HepG2 (cell line): Measurements from ENCODE around the gene TRPT1. TPM values are rescaled to one million over a fixed set of nuclear protein-coding genes. Genes with fewer than 3 reads are reported as not detected.

Experiments
- AGO1 ChIP-seq: fragments of 200-400 bp; formaldehyde crosslinking; IDR thresholded peaks from 2 replicates; pipeline ENCODE4 v1.6.1; 2017; ENCODE audit warnings: mild to moderate bottlenecking, low read depth, low read length, moderate library complexity; ENCODE audit not compliant: poor library complexity, severe bottlenecking
- FOXC1 ChIP-seq: sonication (generic); formaldehyde crosslinking; IDR thresholded peaks from 2 replicates; pipeline ENCODE4 v1.8.0; 2022; ENCODE audit warnings: mild to moderate bottlenecking, missing genetic modification reagents, borderline replicate concordance
- PHF20 ChIP-seq: sonication (generic); formaldehyde crosslinking; IDR thresholded peaks from 2 replicates; pipeline ENCODE4 v1.5.0; 2020; ENCODE audit warnings: mild to moderate bottlenecking, missing genetic modification reagents
- RELA ChIP-seq: sonication (generic); formaldehyde crosslinking; IDR thresholded peaks from 2 replicates; pipeline ENCODE4 v1.4.0; 2020; ENCODE audit warnings: missing genetic modification reagents
- ZFP36 ChIP-seq: fragments of 150-350 bp; IDR thresholded peaks from 2 replicates; pipeline ENCODE4 v1.6.1; 2018; ENCODE audit warnings: borderline replicate concordance, low read length, low read depth; ENCODE audit not compliant: partially characterized antibody
- ZFP62 ChIP-seq: sonication (generic); formaldehyde crosslinking; IDR thresholded peaks from 2 replicates; pipeline ENCODE4 v1.4.0; 2020; ENCODE audit warnings: missing genetic modification reagents
- ZFP90 ChIP-seq: sonication (generic); formaldehyde crosslinking; IDR thresholded peaks from 2 replicates; pipeline ENCODE4 v1.8.0; 2022; ENCODE audit warnings: missing genetic modification reagents, mild to moderate bottlenecking, inconsistent platforms, borderline replicate concordance
- ZNF431 ChIP-seq: sonication (generic); formaldehyde crosslinking; IDR thresholded peaks from 2 replicates; pipeline ENCODE4 v1.9.0; 2022; ENCODE audit warnings: missing genetic modification reagents, low read depth, mild to moderate bottlenecking, borderline replicate concordance
- ZNF556 ChIP-seq: sonication (generic); formaldehyde crosslinking; IDR thresholded peaks from 2 replicates; pipeline ENCODE4 v1.4.0; 2020; ENCODE audit warnings: mild to moderate bottlenecking, missing genetic modification reagents, borderline replicate concordance
- ZNF7 ChIP-seq: IDR thresholded peaks from 2 replicates; pipeline ENCODE4 v1.6.1; 2016; ENCODE audit warnings: missing biosample characterization, missing genetic modification reagents
- ZNF747 ChIP-seq: sonication (generic); formaldehyde crosslinking; IDR thresholded peaks from 2 replicates; pipeline ENCODE4 v1.8.1; 2023; ENCODE audit warnings: missing genetic modification reagents, mild to moderate bottlenecking, borderline replicate concordance
- polyA plus RNA-seq, 8 experiments: library from polyadenylated mRNA; depleted of rRNA in 3 of 8; stranded (reverse) in 7 of 8; unstranded in 1 of 8; fragments of >200 nt; fragmentation: Illumina TruSeq in 4 of 8; extraction: Trizol in 4 of 8; gene quantifications; 2 replicates each; pipeline versions ENCODE4 v1.2.1 to v1.2.3, GENCODE V29; 2011 to 2016; ENCODE audit warnings: low read depth in 4 of 8, missing spikeins in 1 of 8, mixed read lengths in 1 of 8; ENCODE audit not compliant: insufficient read depth in 1 of 8
- total RNA-seq, 5 experiments: library from RNA; depleted of rRNA; stranded (reverse); fragments of >200 nt; fragmentation: Illumina TruSeq; extraction: Trizol; gene quantifications; 2 replicates each; pipeline ENCODE4 v1.2.3, GENCODE V29; 2016; ENCODE audit warnings: low read depth in 1 of 5
- TF ChIP-seq, protein P1 (sequence below), 2 experiments: sonication (generic) in 1 of 2; formaldehyde crosslinking in 1 of 2; IDR thresholded peaks; 2 replicates each; pipeline versions ENCODE4 v1.4.0 to v1.6.1; 2016 to 2020; ENCODE audit warnings: borderline replicate concordance in 1 of 2, low read depth in 1 of 2, mild to moderate bottlenecking in 1 of 2, missing genetic modification reagents in 1 of 2
- TF ChIP-seq, protein P2 (sequence below), 2 experiments: IDR thresholded peaks; 2 replicates each; pipeline ENCODE4 v1.6.1; 2011 to 2012; ENCODE audit warnings: low read length in 2 of 2, borderline replicate concordance in 1 of 2, low read depth in 1 of 2, mild to moderate bottlenecking in 1 of 2, moderate library complexity in 1 of 2
- TF ChIP-seq, protein P3 (sequence below): sonication (generic); formaldehyde crosslinking; IDR thresholded peaks from 2 replicates; pipeline ENCODE4 v1.4.0; 2020; ENCODE audit warnings: missing genetic modification reagents
- TF ChIP-seq, protein P4 (sequence below): sonication (generic); formaldehyde crosslinking; IDR thresholded peaks from 2 replicates; pipeline ENCODE4 v1.8.0; 2022; ENCODE audit warnings: mild to moderate bottlenecking, missing genetic modification reagents, moderate library complexity
- TF ChIP-seq, protein P5 (sequence below): sonication (generic); formaldehyde crosslinking; IDR thresholded peaks from 2 replicates; pipeline ENCODE4 v1.5.0; 2020; ENCODE audit warnings: missing genetic modification reagents

TRPT1 gene
- total and polyA plus RNA-seq, 2 of the 13 experiments (the other 11 are each of a cell fraction or from before 2014, with no cell fraction given): 24.8 to 40.7 TPM

DNA sequence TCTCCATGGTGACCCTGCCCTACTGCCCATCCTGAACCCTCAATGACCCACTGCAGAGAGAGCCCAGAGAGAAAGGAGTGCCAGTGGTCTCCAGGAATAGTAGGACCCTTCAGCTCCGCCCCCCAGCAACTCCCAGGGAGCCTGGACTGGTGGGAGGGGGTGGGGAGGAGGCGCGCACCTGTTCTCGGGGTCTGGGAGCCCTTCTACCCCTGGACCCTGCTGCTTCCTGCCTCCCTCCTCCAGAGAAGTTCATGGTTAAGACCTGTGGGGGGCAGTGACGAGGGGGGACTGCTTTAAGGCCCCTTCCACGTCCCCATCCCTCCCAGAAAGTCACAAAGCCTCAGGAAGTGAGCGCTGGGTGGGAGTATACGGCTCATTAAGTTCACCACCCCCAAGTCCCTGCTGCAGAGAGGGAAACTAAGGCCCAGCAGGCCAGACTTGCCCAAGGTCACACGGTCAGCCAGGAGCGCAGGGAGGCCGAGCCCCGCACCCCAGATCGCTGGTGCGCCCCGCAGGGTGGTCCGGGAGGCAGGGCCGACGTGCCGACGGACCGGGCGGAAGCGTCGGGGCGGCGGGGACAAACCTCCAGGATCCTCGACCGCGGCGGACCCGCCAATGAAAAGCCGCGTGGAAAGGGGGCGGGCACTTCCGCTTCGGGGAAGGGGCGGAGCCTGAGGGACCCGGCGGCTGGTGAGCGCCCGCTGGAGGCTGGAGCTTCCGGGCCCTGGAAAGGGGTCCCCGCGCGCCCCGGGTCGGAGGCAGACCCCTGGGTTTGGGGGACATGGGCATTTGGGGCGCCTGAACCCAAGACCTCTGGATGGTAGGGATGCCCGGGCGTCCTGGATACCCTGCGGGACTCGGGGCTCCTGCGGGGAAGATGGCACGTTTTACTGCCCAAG lies at the start of gene TRPT1, which contains the start of gene NUDT22 (continued):
- TF ChIP-seq ZFP36 (no peak), ZNF556 (CRISPR knock-in tag) (no peak), ZNF7 (CRISPR knock-in tag) (no peak), AGO1 (no peak), ZFP90 (CRISPR knock-in tag) (peak; percentile 77; the same call in 1 of the 2 replicates), RELA (CRISPR knock-in tag) (0 out of 2 replicates have a peak, but pooled peaks have one; percentile 46), ZNF431 (no peak), FOXC1 (no peak), ZFP62 (CRISPR knock-in tag) (no peak), PHF20 (CRISPR knock-in tag) (peak; percentile 75), ZNF747 (CRISPR knock-in tag) (peak; percentile 29; the same call in 1 of the 2 replicates)
- TF ChIP-seq, protein P1, sequence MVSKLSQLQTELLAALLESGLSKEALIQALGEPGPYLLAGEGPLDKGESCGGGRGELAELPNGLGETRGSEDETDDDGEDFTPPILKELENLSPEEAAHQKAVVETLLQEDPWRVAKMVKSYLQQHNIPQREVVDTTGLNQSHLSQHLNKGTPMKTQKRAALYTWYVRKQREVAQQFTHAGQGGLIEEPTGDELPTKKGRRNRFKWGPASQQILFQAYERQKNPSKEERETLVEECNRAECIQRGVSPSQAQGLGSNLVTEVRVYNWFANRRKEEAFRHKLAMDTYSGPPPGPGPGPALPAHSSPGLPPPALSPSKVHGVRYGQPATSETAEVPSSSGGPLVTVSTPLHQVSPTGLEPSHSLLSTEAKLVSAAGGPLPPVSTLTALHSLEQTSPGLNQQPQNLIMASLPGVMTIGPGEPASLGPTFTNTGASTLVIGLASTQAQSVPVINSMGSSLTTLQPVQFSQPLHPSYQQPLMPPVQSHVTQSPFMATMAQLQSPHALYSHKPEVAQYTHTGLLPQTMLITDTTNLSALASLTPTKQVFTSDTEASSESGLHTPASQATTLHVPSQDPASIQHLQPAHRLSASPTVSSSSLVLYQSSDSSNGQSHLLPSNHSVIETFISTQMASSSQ (IDR thresholded peaks at IDR 0.05; ENCODE audit: low read depth): no peak
- TF ChIP-seq, protein P1 (CRISPR knock-in tag; IDR thresholded peaks at IDR 0.05; ENCODE audit: borderline replicate concordance): no peak
- TF ChIP-seq, protein P2, sequence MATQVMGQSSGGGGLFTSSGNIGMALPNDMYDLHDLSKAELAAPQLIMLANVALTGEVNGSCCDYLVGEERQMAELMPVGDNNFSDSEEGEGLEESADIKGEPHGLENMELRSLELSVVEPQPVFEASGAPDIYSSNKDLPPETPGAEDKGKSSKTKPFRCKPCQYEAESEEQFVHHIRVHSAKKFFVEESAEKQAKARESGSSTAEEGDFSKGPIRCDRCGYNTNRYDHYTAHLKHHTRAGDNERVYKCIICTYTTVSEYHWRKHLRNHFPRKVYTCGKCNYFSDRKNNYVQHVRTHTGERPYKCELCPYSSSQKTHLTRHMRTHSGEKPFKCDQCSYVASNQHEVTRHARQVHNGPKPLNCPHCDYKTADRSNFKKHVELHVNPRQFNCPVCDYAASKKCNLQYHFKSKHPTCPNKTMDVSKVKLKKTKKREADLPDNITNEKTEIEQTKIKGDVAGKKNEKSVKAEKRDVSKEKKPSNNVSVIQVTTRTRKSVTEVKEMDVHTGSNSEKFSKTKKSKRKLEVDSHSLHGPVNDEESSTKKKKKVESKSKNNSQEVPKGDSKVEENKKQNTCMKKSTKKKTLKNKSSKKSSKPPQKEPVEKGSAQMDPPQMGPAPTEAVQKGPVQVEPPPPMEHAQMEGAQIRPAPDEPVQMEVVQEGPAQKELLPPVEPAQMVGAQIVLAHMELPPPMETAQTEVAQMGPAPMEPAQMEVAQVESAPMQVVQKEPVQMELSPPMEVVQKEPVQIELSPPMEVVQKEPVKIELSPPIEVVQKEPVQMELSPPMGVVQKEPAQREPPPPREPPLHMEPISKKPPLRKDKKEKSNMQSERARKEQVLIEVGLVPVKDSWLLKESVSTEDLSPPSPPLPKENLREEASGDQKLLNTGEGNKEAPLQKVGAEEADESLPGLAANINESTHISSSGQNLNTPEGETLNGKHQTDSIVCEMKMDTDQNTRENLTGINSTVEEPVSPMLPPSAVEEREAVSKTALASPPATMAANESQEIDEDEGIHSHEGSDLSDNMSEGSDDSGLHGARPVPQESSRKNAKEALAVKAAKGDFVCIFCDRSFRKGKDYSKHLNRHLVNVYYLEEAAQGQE (IDR thresholded peaks at IDR 0.05; ENCODE audit: borderline replicate concordance in 1 of 2, low read depth in 1 of 2, low read length in 2 of 2): no peak
- TF ChIP-seq, protein P3, sequence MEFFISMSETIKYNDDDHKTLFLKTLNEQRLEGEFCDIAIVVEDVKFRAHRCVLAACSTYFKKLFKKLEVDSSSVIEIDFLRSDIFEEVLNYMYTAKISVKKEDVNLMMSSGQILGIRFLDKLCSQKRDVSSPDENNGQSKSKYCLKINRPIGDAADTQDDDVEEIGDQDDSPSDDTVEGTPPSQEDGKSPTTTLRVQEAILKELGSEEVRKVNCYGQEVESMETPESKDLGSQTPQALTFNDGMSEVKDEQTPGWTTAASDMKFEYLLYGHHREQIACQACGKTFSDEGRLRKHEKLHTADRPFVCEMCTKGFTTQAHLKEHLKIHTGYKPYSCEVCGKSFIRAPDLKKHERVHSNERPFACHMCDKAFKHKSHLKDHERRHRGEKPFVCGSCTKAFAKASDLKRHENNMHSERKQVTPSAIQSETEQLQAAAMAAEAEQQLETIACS (CRISPR knock-in tag): no peak
- TF ChIP-seq, protein P4, sequence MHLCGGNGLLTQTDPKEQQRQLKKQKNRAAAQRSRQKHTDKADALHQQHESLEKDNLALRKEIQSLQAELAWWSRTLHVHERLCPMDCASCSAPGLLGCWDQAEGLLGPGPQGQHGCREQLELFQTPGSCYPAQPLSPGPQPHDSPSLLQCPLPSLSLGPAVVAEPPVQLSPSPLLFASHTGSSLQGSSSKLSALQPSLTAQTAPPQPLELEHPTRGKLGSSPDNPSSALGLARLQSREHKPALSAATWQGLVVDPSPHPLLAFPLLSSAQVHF: no peak
- TF ChIP-seq, protein P5, sequence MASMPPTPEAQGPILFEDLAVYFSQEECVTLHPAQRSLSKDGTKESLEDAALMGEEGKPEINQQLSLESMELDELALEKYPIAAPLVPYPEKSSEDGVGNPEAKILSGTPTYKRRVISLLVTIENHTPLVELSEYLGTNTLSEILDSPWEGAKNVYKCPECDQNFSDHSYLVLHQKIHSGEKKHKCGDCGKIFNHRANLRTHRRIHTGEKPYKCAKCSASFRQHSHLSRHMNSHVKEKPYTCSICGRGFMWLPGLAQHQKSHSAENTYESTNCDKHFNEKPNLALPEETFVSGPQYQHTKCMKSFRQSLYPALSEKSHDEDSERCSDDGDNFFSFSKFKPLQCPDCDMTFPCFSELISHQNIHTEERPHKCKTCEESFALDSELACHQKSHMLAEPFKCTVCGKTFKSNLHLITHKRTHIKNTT: no peak
